HG03460 (cell line): ENCODE measurements around the gene KL.
A peak's percentile ranks its signal among the peaks of the same experiment; 100 is the strongest.

Experiments
- ATAC-seq: cut with Tn5 transposase; IDR thresholded peaks from one replicate; pipeline ENCODE4 v1.9.1; 2021; ENCODE audit not compliant: unreplicated experiment

KL gene

GRCh38 chr13:33016414-33017322 is at the start of gene KL:
Gene KL, plus strand, starts transcription at chr13:33016423. Its CDS starts 18 bp downstream, at chr13:33016441.
- ATAC-seq: peak; percentile 38

- ATAC-seq: no peak
Measured at GRCh38 chr13:32967584-32968182, 48.5 kb upstream of the KL start.

GRCh38 chr13:32968316-32968715 is 47.9 kb upstream of the KL start:
- ATAC-seq: no peak

- ATAC-seq: no peak
Measured at GRCh38 chr13:32968793-32969192, 47.4 kb upstream of the KL start.

- peak; percentile 75 for ATAC-seq
Measured at GRCh38 chr13:32969516-32969941, 46.7 kb upstream of the KL start.

GRCh38 chr13:32976056-32976805 is 40.0 kb upstream of the KL start:
- ATAC-seq: no peak

- ATAC-seq: no peak
Measured at GRCh38 chr13:32976912-32977311, 39.3 kb upstream of the KL start.

GRCh38 chr13:32977321-32977720 is 38.9 kb upstream of the KL start:
- no peak for ATAC-seq

GRCh38 chr13:32978278-32978677 is 37.9 kb upstream of the KL start:
- ATAC-seq: no peak

- ATAC-seq: no peak
Measured at GRCh38 chr13:32983058-32983457, 33.2 kb upstream of the KL start.

GRCh38 chr13:32984857-32985626 is 31.2 kb upstream of the KL start:
- no peak for ATAC-seq

GRCh38 chr13:32986552-32986951 is 29.7 kb upstream of the KL start:
- ATAC-seq: no peak

GRCh38 chr13:32987462-32987861 is 28.8 kb upstream of the KL start:
- ATAC-seq: no peak

- ATAC-seq: no peak
Measured at GRCh38 chr13:32988608-32989289, 27.5 kb upstream of the KL start.

GRCh38 chr13:32989290-32989667 is 26.9 kb upstream of the KL start:
- ATAC-seq: no peak

- ATAC-seq: no peak
Measured at GRCh38 chr13:32989942-32990341, 26.3 kb upstream of the KL start.

GRCh38 chr13:32993145-32993544 is 23.1 kb upstream of the KL start:
- no peak for ATAC-seq

- ATAC-seq: no peak
Measured at GRCh38 chr13:32997399-32997798, 18.8 kb upstream of the KL start.

GRCh38 chr13:32998966-32999365 is 17.3 kb upstream of the KL start:
- no peak for ATAC-seq

GRCh38 chr13:33000365-33000764 is 15.9 kb upstream of the KL start:
- no peak for ATAC-seq
